HepG2 (cell line): ENCODE results near the gene SYCP2. TPM values are rescaled to one million over a fixed set of nuclear protein-coding genes. Genes with fewer than 3 reads are reported as not detected.
A peak's percentile ranks its signal among the peaks of the same experiment; 100 is the strongest.

Experiments used
- ATAC-seq: fragments of 200-7000 bp; cut with Tn5 transposase; 3 replicates; pipeline ENCODE4 v1.9.1; 2020; ENCODE audit warnings: mild to moderate bottlenecking, moderate library complexity
- BruUV-seq: library from RNA; stranded (reverse); fragments of 400-500 nt; replicated peaks from 2 replicates; lab custom pipeline; 2021; lab: Mats Ljungman, UMichigan
- CTCF ChIA-PET: fragments of 300-600 bp; formaldehyde crosslinking; extraction: SDS; loops from one replicate; lab custom pipeline; 2021; ENCODE audit warnings: low total read pairs, inconsistent platforms, low intra/inter-chr PET ratio; lab: Yijun Ruan, JAX
- POLR2A ChIA-PET: fragments of 350-600 bp; sonication (Branson Sonifier 250); formaldehyde crosslinking; loops from one replicate; lab custom pipeline; 2020; ENCODE audit warnings: antibody characterized with exemption, inconsistent platforms; lab: Yijun Ruan, JAX
- DNase-seq: peaks from one replicate; pipeline ENCODE4 v3.0.0-alpha.2; 2015; ENCODE audit warnings: low spot score
- FAIRE-seq: peaks from 3 replicates; lab custom pipeline; 2011; peaks lifted over from hg19 to GRCh38; lab: Jason Lieb, UNC
- H2AFZ ChIP-seq: one replicate; pipeline ENCODE4 v1.6.1; 2011; ENCODE audit warnings: low read length, inconsistent platforms
- H3K27ac ChIP-seq: fragments of 300-600 bp; 3 replicates; pipeline ENCODE4 v1.8.0; 2011; ENCODE audit warnings: mixed run types, mild to moderate bottlenecking, mixed read lengths, low read length, inconsistent platforms; ENCODE audit not compliant: insufficient read depth; ENCODE audit errors: extremely low read length
- H3K27me3 ChIP-seq, 2 experiments: fragments of 200-600 bp in 1 of 2; 2 replicates in 1 of 2; 3 replicates in 1 of 2; pipeline versions ENCODE4 v1.6.0 to v1.8.0; 2011; ENCODE audit warnings: low read length in 2 of 2, mild to moderate bottlenecking in 2 of 2, moderate library complexity in 2 of 2, inconsistent platforms in 1 of 2; ENCODE audit not compliant: insufficient read depth in 2 of 2, control insufficient read depth in 1 of 2
- H3K36me3 ChIP-seq, 2 experiments: fragments of 200-600 bp in 1 of 2; replicated peaks in 1 of 2; 2 replicates in 1 of 2; 3 replicates in 1 of 2; pipeline versions ENCODE4 v1.5.1 to v1.8.0; 2011; ENCODE audit warnings: low read length in 2 of 2, inconsistent platforms in 1 of 2; ENCODE audit not compliant: insufficient read depth in 2 of 2, control insufficient read depth in 1 of 2
- H3K4me1 ChIP-seq: 2 replicates; pipeline ENCODE4 v1.5.1; 2012; ENCODE audit warnings: low read length, inconsistent platforms; ENCODE audit not compliant: insufficient read depth
- H3K4me2 ChIP-seq: 2 replicates; pipeline ENCODE4 v1.6.0; 2011; ENCODE audit warnings: low read depth, low read length, inconsistent platforms
- H3K4me3 ChIP-seq, 3 experiments: fragments of 200-600 bp in 1 of 3; sonication (generic), shearing (Covaris generic) in 1 of 3; replicated peaks in 1 of 3; 2 replicates each; pipeline ENCODE4 v1.5.1; 2011 to 2016; ENCODE audit warnings: low read length in 3 of 3, inconsistent platforms in 2 of 3, low read depth in 2 of 3, mild to moderate bottlenecking in 2 of 3, control low read depth in 1 of 3, mixed read lengths in 1 of 3; ENCODE audit not compliant: insufficient read depth in 1 of 3
- H3K79me2 ChIP-seq: one replicate; pipeline ENCODE4 v1.6.1; 2011; ENCODE audit warnings: low read length, inconsistent platforms; ENCODE audit not compliant: insufficient read depth
- H3K9ac ChIP-seq: 2 replicates; pipeline ENCODE4 v1.6.0; 2011; ENCODE audit warnings: mild to moderate bottlenecking, low read depth, low read length, inconsistent platforms; ENCODE audit not compliant: insufficient read depth
- H3K9me3 ChIP-seq: 2 replicates; pipeline ENCODE4 v1.5.1; 2012; ENCODE audit warnings: mild to moderate bottlenecking, low read length
- H4K20me1 ChIP-seq: 2 replicates; pipeline ENCODE4 v1.6.0; 2011; ENCODE audit warnings: inconsistent platforms, mild to moderate bottlenecking, low read length, moderate library complexity; ENCODE audit not compliant: insufficient read depth
- CBX2 ChIP-seq, 2 experiments: fragments of 200-600 bp in 1 of 2; sonication (generic); formaldehyde crosslinking in 1 of 2; IDR thresholded peaks; 2 replicates each; pipeline versions ENCODE4 v1.7.0 to v1.8.1; 2018 to 2022; ENCODE audit warnings: low read depth in 2 of 2, low read length in 1 of 2, mild to moderate bottlenecking in 1 of 2, missing genetic modification reagents in 1 of 2
- FOXO1 ChIP-seq: sonication (generic); formaldehyde crosslinking; IDR thresholded peaks from 2 replicates; pipeline ENCODE4 v1.4.0; 2020; ENCODE audit warnings: missing genetic modification reagents
- GZF1 ChIP-seq: sonication (generic); formaldehyde crosslinking; IDR thresholded peaks from 2 replicates; pipeline ENCODE4 v1.5.1; 2020; ENCODE audit warnings: mild to moderate bottlenecking, missing genetic modification reagents
- HNRNPH1 ChIP-seq: fragments of 200-400 bp; formaldehyde crosslinking; optimal IDR thresholded peaks from 2 replicates; pipeline ENCODE3; 2017; ENCODE audit warnings: mild to moderate bottlenecking, low read depth, low read length
- JDP2 ChIP-seq: sonication (generic); formaldehyde crosslinking; IDR thresholded peaks from 2 replicates; pipeline ENCODE4 v1.8.1; 2022; ENCODE audit warnings: missing genetic modification reagents, borderline replicate concordance
- LRRFIP1 ChIP-seq: sonication (generic); formaldehyde crosslinking; conservative IDR thresholded peaks from 2 replicates; pipeline ENCODE4 v1.4.0; 2020; ENCODE audit warnings: missing genetic modification reagents
- MAFF ChIP-seq: IDR thresholded peaks from 2 replicates; pipeline ENCODE4 v1.6.1; 2011; ENCODE audit warnings: low read depth, low read length, improper control_type of control experiment
- MAFK ChIP-seq, 2 experiments: IDR thresholded peaks in 1 of 2; conservative IDR thresholded peaks in 1 of 2; 2 replicates each; pipeline ENCODE4 v1.6.1; 2011; ENCODE audit warnings: improper control_type of control experiment in 2 of 2, low read length in 2 of 2
- POGK ChIP-seq: sonication (generic); formaldehyde crosslinking; conservative IDR thresholded peaks from 2 replicates; pipeline ENCODE4 v1.8.0; 2022; ENCODE audit warnings: mild to moderate bottlenecking, moderate library complexity, missing genetic modification reagents
- RBM39 ChIP-seq: fragments of 200-400 bp; formaldehyde crosslinking; IDR thresholded peaks from one replicate; pipeline ENCODE4 v1.6.1; 2018; ENCODE audit warnings: antibody characterized with exemption, mild to moderate bottlenecking, low read depth, low read length; ENCODE audit not compliant: poor library complexity, severe bottlenecking
- TBL1XR1 ChIP-seq: fragments of 150-350 bp; IDR thresholded peaks from 2 replicates; pipeline ENCODE4 v1.6.1; 2014; ENCODE audit warnings: borderline replicate concordance, low read length; ENCODE audit not compliant: partially characterized antibody
- ZNF431 ChIP-seq: sonication (generic); formaldehyde crosslinking; IDR thresholded peaks from 2 replicates; pipeline ENCODE4 v1.9.0; 2022; ENCODE audit warnings: missing genetic modification reagents, low read depth, mild to moderate bottlenecking, borderline replicate concordance
- WGBS: methylation state at CpG from one replicate; pipeline ENCODE4 v1.1.6; 2017; ENCODE audit warnings: low lambda C conversion rate; 5-methylcytosine and 5-hydroxymethylcytosine counted together
- in situ Hi-C: cut with HindIII; loops from 2 replicates; pipeline ENCODE4 v1.10.0; 2017; ENCODE audit warnings: low pct_unique_long_range_greater_than_20kb; ENCODE audit not compliant: extremely low pct_ligation_motif_present
- intact Hi-C: fragments of 100-400 bp; cut with micrococcal nuclease; formaldehyde crosslinking; loops from one replicate; pipeline ENCODE4 v1.10.0; 2022; ENCODE audit not compliant: unreplicated experiment
- polyA plus RNA-seq, 8 experiments: library from polyadenylated mRNA; depleted of rRNA in 3 of 8; stranded (reverse) in 7 of 8; unstranded in 1 of 8; fragments of >200 nt; fragmentation: Illumina TruSeq in 4 of 8; extraction: Trizol in 4 of 8; gene quantifications; 2 replicates each; pipeline versions ENCODE4 v1.2.1 to v1.2.3, GENCODE V29; 2011 to 2016; ENCODE audit warnings: low read depth in 4 of 8, missing spikeins in 1 of 8, mixed read lengths in 1 of 8; ENCODE audit not compliant: insufficient read depth in 1 of 8
- total RNA-seq, 5 experiments: library from RNA; depleted of rRNA; stranded (reverse); fragments of >200 nt; fragmentation: Illumina TruSeq; extraction: Trizol; gene quantifications; 2 replicates each; pipeline ENCODE4 v1.2.3, GENCODE V29; 2016; ENCODE audit warnings: low read depth in 1 of 5

Gene SYCP2
- total and polyA plus RNA-seq, 2 of the 13 experiments (the other 11 are each of a cell fraction or from before 2014, with no cell fraction given): 0.07 to 0.24 TPM

- FAIRE-seq (no peak), DNase-seq (no peak), ATAC-seq (no peak)
- no peaks in the 10 kb centered on the region for H3K36me3 ChIP-seq
- in situ Hi-C loops (no loop called here), intact Hi-C loops (loop anchor here (10.0 kb wide), 1 partner anchor 264 kb away; no protein-coding TSS in a partner anchor)
- no peaks in the 10 kb centered on the region for H3K79me2 ChIP-seq
- no peaks in the 10 kb centered on the region for H4K20me1 ChIP-seq
- ChIA-PET POLR2A (no interaction called here), CTCF (no interaction called here)
- no peaks in the 10 kb centered on the region for H3K4me1 ChIP-seq
- no peak overlapping the region for H2AFZ ChIP-seq
- no peak overlapping the region for H3K4me2 ChIP-seq
- H3K9ac ChIP-seq: no peak overlapping the region
- no peak overlapping the region for H3K27ac ChIP-seq
- no TSS peak for BruUV-seq
- H3K9me3 ChIP-seq: no peaks in the 10 kb centered on the region
- no peaks in the 10 kb centered on the region for H3K27me3 ChIP-seq
- TF ChIP-seq RBM39: no peak
- peak; percentile 73 to 81 for TF ChIP-seq MAFK (conservative IDR thresholded peaks at IDR 0.05 in 1 of 2, IDR thresholded peaks at IDR 0.05 in 1 of 2; ENCODE audit: low read length in 2 of 2)
- TF ChIP-seq MAFF: peak; percentile 78
- 12% methylated on average over 5 of the region's 5 CpGs for WGBS
- H3K4me3 ChIP-seq: no peak overlapping the region
Measured at GRCh38 chr20:59858425-59858824, 75.0 kb downstream of the SYCP2 start.

GRCh38 chr20:59857966-59858365 is 75.5 kb downstream of the SYCP2 start:
- Histone ChIP-seq H3K27ac (no peak overlapping the region), H4K20me1 (no peaks in the 10 kb centered on the region), H2AFZ (no peak overlapping the region), H3K4me2 (no peak overlapping the region), H3K36me3 (no peaks in the 10 kb centered on the region), H3K4me3 (no peak overlapping the region), H3K4me1 (no peaks in the 10 kb centered on the region), H3K9me3 (no peaks in the 10 kb centered on the region), H3K79me2 (no peaks in the 10 kb centered on the region), H3K27me3 (no peaks in the 10 kb centered on the region), H3K9ac (no peak overlapping the region)
- BruUV-seq: no TSS peak
- FAIRE-seq (no peak), ATAC-seq (no peak), DNase-seq (no peak)
- intact Hi-C loops (loop anchor here (10.0 kb wide), 1 partner anchor 263 kb away; no protein-coding TSS in a partner anchor), in situ Hi-C loops (no loop called here)
- ChIA-PET CTCF (no interaction called here), POLR2A (no interaction called here)
- 14% methylated on average over 2 of the region's 2 CpGs for WGBS
- TF ChIP-seq JDP2 (CRISPR knock-in tag) (no peak), ZNF431 (no peak), CBX2 (IDR thresholded peaks at IDR 0.05; ENCODE audit: low read depth, low read length) (no peak), CBX2 (CRISPR knock-in tag; IDR thresholded peaks at IDR 0.05; ENCODE audit: low read depth) (no peak), HNRNPH1 (no peak), POGK (CRISPR knock-in tag) (no peak), FOXO1 (CRISPR knock-in tag) (no peak), TBL1XR1 (no peak), GZF1 (CRISPR knock-in tag) (no peak), LRRFIP1 (CRISPR knock-in tag) (no peak)
